Putamen (tissue), 1 donor: ENCODE results near the gene F7.
"Not testable (repeated sequence)": the region's sequence is repeated elsewhere in the genome, so short reads cannot be mapped to it uniquely, and the experiment has no call there.

Experiments used
- DNase-seq: peaks from one replicate; pipeline ENCODE4 v3.0.0-alpha.2; 2016; ENCODE audit warnings: low spot score

F7 gene

GRCh38 chr13:113105032-113105920, at the start of gene F7:
TSS of gene F7 (plus strand) at chr13:113105791. CDS start at chr13:113105842, 51 bp downstream.
- DNase-seq = no peak

- no peak for DNase-seq
These were observed 48.5 kb upstream of the F7 start for GRCh38 chr13:113057084-113057483.

GRCh38 chr13:113057559-113057958, 48.0 kb upstream of the F7 start:
- DNase-seq = not testable (repeated sequence)

DNA sequence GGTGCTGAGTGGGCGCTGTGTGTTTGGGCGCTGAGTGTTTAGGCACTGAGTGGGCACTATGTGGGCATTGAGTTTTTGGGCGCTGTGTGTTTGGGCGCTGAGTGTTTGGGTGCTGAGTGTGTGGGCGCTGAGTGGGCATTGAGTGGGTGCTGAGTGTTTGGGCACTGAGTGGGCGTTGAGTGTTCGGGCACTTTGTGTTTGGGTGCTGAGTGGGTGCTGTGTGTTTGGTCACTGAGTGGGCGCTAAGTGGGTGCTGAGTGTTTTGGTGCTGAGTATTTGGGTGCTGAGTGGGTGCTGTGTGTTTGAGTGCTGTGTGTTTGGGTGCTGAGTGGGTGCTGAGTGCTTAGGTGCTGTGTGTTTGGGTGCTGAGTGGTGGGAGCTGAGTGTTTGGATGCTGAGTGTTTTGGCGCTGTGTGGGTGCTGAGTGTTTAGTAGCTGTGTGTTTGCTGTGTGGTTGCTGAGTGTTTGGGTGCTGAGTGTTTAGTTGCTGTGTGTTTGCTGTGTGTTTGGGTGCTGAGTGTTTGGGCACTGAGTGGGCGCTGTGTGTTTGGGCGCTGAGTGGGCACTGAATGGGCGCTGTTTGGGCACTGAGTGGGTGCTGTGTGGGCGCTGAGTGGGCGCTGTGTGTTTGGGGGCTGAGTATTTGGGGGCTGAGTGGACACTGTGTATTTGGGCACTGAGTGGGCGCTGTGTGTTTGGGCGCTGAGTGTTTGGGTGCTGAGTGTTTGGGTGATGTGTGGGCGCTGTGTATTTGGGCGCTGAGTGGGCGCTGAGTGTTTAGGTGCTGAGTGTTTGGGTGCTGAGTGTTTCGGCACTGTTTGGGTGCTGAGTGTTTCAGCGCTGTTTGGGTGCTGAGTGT, 47.2 kb upstream of the F7 start:
- DNase-seq = no peak

GRCh38 chr13:113058988-113059850, 46.4 kb upstream of the F7 start:
- no peak for DNase-seq

- no peak for DNase-seq
These were observed 45.7 kb upstream of the F7 start for GRCh38 chr13:113059891-113060290.

DNA sequence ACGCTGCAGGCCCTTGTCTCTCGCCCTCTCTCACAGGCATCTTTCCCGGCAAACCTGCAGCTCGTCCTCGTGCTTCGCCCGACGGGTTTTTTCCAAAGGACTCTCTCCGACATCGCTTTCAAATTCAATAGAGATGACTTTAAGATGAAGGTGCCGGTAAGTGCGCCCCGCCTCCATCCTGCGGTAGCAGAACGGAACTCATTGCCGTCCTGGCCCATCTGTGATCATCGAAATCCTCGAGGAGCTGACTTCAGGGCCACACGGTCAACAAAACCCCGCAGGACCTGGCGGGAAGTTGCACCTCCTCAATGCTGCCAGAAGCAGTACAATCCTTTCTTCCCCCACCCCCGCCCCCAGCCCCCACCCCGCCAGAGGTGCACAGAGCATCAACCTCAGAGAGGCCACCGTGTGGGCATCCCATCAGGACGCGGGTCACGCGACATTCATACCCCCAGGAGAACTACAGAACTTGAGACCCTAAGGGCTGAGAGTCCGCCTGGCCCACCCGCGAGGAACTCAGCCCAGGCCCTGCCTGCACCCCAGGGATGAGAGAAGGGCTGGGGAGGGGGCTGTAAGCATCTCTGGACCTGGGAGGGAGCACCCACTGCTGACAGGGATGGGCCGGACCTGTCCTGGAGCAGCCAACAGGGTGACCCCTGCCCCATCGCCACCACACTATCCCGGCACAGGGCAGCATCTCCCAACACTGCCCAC, 44.9 kb upstream of the F7 start:
- no peak for DNase-seq

- DNase-seq = no peak
These were observed 44.3 kb upstream of the F7 start for GRCh38 chr13:113061271-113061625.

GRCh38 chr13:113061796-113062425, 43.7 kb upstream of the F7 start:
- DNase-seq = no peak

DNA sequence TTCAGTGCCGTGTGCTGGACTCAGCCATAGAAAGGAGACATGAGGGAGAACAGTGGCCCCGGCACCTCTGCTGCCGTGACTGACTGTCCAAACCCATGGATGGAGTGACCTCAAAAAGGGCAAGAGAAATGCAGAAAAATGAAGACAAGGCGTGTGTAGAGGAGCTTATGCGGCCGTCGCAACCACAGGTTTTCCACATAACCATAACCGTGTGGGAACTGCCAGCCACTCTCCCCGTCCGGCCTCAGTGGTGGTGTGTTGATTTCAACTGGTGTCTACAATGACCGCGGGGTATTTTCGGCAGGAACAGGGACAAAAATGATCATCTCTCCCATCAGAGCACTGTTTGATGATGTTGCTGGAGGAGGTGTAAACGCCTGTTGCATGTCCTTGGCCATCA, 42.9 kb upstream of the F7 start:
- DNase-seq = no peak

DNA sequence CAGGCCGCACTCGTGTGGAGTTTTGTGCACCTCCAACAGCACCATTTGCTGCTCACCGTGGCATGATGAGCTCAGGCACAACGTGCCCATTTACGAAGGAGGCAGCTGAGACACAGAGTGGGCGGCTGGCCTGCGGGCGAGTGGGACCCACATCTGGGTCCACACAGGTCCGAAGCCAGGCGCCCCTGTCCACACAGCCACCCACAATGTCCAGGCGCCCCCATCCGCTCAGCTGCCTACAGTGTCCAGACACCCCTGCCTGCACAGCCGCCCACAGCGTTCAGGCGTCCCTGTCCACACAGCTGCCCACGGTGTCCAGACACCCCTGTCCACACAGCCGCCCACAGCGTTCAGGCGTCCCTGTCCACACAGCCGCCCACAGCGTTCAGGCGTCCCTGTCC, 42.5 kb upstream of the F7 start:
- no peak for DNase-seq

GRCh38 chr13:113064000-113064533, 41.5 kb upstream of the F7 start:
- no peak for DNase-seq

GRCh38 chr13:113064534-113065405, 40.8 kb upstream of the F7 start:
- no peak for DNase-seq

DNA sequence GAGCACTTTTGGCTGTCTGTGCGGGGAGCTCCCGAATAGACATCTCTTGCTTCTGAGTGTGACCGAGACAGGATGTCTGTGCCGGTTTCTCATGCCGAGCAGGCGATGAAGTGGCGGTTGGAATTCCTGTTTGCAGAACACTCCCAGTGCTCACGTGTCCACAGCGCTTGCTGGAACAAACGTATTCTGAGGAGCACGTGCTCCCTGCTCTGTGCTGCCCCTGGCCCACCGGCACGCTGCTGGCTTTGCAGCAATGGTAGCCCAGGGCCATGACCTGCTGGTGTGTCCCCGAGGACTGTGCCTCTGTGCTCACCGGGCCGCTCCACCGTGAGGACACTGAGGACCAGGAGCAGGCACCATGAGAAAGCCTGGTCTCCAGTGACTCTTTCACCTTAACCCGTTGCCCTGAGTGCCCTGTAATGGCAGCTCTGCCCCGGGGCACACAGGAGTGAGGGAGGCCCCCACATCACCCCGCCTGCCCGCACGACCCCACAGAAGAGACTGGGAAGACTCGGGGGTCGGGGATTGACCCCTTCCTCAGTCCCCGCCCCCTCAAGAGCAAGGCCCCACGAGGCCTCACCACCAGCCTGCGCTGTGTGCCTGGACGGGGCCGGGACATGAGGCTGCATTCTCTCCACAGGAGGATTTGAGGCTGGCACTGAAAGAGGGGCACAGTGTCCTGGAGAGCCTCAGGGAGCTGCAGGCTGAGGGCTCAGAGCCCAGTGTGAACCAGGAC, 40.0 kb upstream of the F7 start:
- no peak for DNase-seq

GRCh38 chr13:113066142-113066455, 39.5 kb upstream of the F7 start:
- DNase-seq = no peak

- no peak for DNase-seq
These were observed 38.8 kb upstream of the F7 start for GRCh38 chr13:113066746-113067145.

- no peak for DNase-seq
These were observed 35.5 kb upstream of the F7 start for GRCh38 chr13:113069861-113070805.

DNA sequence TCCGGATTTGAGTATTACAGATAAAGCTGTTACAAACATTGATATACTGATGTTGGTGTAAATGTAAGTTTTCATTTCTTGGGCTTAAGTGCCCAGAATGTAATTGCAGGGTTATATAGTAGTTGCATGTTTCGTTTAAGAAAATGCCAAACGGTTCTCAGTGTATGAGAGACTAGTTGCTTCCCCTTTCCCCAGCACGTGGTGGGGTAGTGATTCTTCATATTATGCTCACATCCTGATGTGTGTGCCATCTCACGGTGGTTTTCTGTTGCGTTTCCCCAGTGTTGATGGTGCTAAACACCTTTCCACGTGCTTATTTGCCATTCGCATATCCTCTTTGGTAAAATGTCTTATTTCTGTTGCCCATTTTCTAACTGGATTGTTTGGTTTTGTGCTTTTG, 34.7 kb upstream of the F7 start:
- DNase-seq = no peak
